OCI-LY7 (cell line): Measurements from ENCODE around the gene ZFR. TPM values are rescaled to one million over a fixed set of nuclear protein-coding genes. Genes with fewer than 3 reads are reported as not detected.

Experiments
- BruUV-seq: library from RNA; stranded (reverse); fragments of 400-500 nt; replicated peaks from 2 replicates; lab custom pipeline; 2021; lab: Mats Ljungman, UMichigan
- CTCF ChIA-PET: fragments of 300-600 bp; sonication (Branson Sonifier 250); formaldehyde crosslinking; loops from one replicate; lab custom pipeline; 2022; ENCODE audit warnings: antibody characterized with exemption; ENCODE audit not compliant: unreplicated experiment; lab: Charles Lee
- POLR2A ChIA-PET: fragments of 300-600 bp; sonication (Branson Sonifier 250); formaldehyde crosslinking; loops from one replicate; lab custom pipeline; 2022; ENCODE audit warnings: antibody characterized with exemption; lab: Charles Lee
- DNase-seq: peaks from one replicate; pipeline ENCODE4 v3.0.0-alpha.2; 2015; ENCODE audit warnings: low spot score
- H2AFZ ChIP-seq: fragments of 200-600 bp; sonication (generic), shearing (Covaris generic); 2 replicates; pipeline ENCODE4 v1.6.1; 2014; ENCODE audit warnings: mild to moderate bottlenecking, antibody characterized with exemption, low read length, moderate library complexity
- H3K27ac ChIP-seq: fragments of 200-600 bp; sonication (generic); 2 replicates; pipeline ENCODE4 v1.5.1; 2014; ENCODE audit warnings: mixed run types, low read depth, mild to moderate bottlenecking, moderate library complexity, low read length, inconsistent platforms; ENCODE audit not compliant: poor library complexity, severe bottlenecking
- H3K36me3 ChIP-seq: fragments of 200-600 bp; sonication (generic); 2 replicates; pipeline ENCODE4 v1.6.1; 2014; ENCODE audit warnings: mild to moderate bottlenecking, antibody characterized with exemption, low read length, moderate library complexity, mixed read lengths; ENCODE audit not compliant: insufficient read depth
- H3K4me1 ChIP-seq: fragments of 200-600 bp; sonication (generic); 2 replicates; pipeline ENCODE4 v1.5.1; 2014; ENCODE audit warnings: mild to moderate bottlenecking, low read length; ENCODE audit not compliant: insufficient read depth, poor library complexity, severe bottlenecking
- H3K4me2 ChIP-seq: fragments of 200-600 bp; sonication (generic); 2 replicates; pipeline ENCODE4 v1.6.1; 2014; ENCODE audit warnings: mild to moderate bottlenecking, low read length
- H3K4me3 ChIP-seq: fragments of 200-600 bp; sonication (generic); 2 replicates; pipeline ENCODE4 v1.5.1; 2014; ENCODE audit warnings: mild to moderate bottlenecking, low read depth, low read length; ENCODE audit not compliant: poor library complexity, severe bottlenecking
- H3K79me2 ChIP-seq: fragments of 200-600 bp; sonication (generic); 2 replicates; pipeline ENCODE4 v1.6.1; 2016; ENCODE audit warnings: low read depth, mild to moderate bottlenecking, low read length, moderate library complexity, mixed read lengths; ENCODE audit not compliant: insufficient read depth
- H3K9me2 ChIP-seq: fragments of 200-600 bp; sonication (generic); 2 replicates; pipeline ENCODE4 v1.6.1; 2016; ENCODE audit warnings: mild to moderate bottlenecking, low read length, mixed read lengths; ENCODE audit not compliant: insufficient read depth
- H3K9me3 ChIP-seq: fragments of 200-600 bp; sonication (generic); 2 replicates; pipeline ENCODE4 v1.6.1; 2014; ENCODE audit warnings: mild to moderate bottlenecking, mixed run types, low read length, mixed read lengths
- H4K20me1 ChIP-seq: fragments of 200-600 bp; sonication (generic); 2 replicates; pipeline ENCODE4 v1.6.1; 2014; ENCODE audit warnings: mild to moderate bottlenecking, antibody characterized with exemption, low read length, moderate library complexity, mixed read lengths; ENCODE audit not compliant: insufficient read depth
- CTCF ChIP-seq: fragments of 200-600 bp; sonication (generic); conservative IDR thresholded peaks from 2 replicates; pipeline ENCODE4 v1.5.1; 2014; ENCODE audit warnings: mild to moderate bottlenecking, antibody characterized with exemption, low read length, moderate library complexity, mixed read lengths
- EZH2phosphoT487 ChIP-seq: fragments of 200-600 bp; sonication (generic); IDR thresholded peaks from 2 replicates; pipeline ENCODE4 v1.6.1; 2018; ENCODE audit warnings: low read depth, borderline replicate concordance, mild to moderate bottlenecking, mixed run types, antibody characterized with exemption, low read length, moderate library complexity, mixed read lengths
- intact Hi-C: fragments of 100-400 bp; cut with micrococcal nuclease; formaldehyde crosslinking; loops from one replicate; pipeline ENCODE4 v1.10.0; 2022; ENCODE audit not compliant: unreplicated experiment
- total RNA-seq, 2 experiments: library from RNA; depleted of rRNA in 1 of 2; stranded (reverse); fragments of >200 nt in 1 of 2; shearing (Covaris generic) in 1 of 2; gene quantifications; 2 replicates each; pipeline ENCODE4 v1.2.3, GENCODE V29; 2014 to 2022

Gene ZFR
- total RNA-seq, 2 experiments from 2014 or later, result 54.8 to 63.4 TPM

- Histone ChIP-seq H3K4me1 (no peaks in the 10 kb centered on the region), H3K79me2 (no peaks in the 10 kb centered on the region), H3K4me3 (no peak overlapping the region), H3K27ac (no peak overlapping the region), H3K9me2 (no peaks in the 10 kb centered on the region), H3K9me3 (no peaks in the 10 kb centered on the region), H3K4me2 (no peak overlapping the region), H3K36me3 (no peaks in the 10 kb centered on the region), H2AFZ (no peak overlapping the region), H4K20me1 (no peaks in the 10 kb centered on the region)
- CTCF ChIA-PET, result interaction anchor here (0.5 to 2.3 kb wide), 6 partner anchors 9 to 161 kb away, joined by 3 to 24 read pairs (median 3); no protein-coding TSS in a partner anchor
- POLR2A ChIA-PET, result interaction anchor here (0.6 to 1.7 kb wide), 9 partner anchors 41 to 695 kb away, joined by 3 to 8 read pairs (median 4); partner anchors contain the start of gene SUB1
- BruUV-seq, result no TSS peak
- intact Hi-C loops, result loop anchor here (1.0 kb wide), 2 partner anchors 100 to 123 kb away; no protein-coding TSS in a partner anchor
- DNase-seq, result peak; percentile 77
- TF ChIP-seq EZH2phosphoT487, result no peak
- peak; percentile 90 for TF ChIP-seq CTCF
Observed at GRCh38 chr5:32489791-32490562, 45.4 kb upstream of the ZFR start.

- Histone ChIP-seq H4K20me1 (no peaks in the 10 kb centered on the region), H2AFZ (no peak overlapping the region), H3K4me2 (no peak overlapping the region), H3K27ac (no peak overlapping the region), H3K4me1 (no peaks in the 10 kb centered on the region), H3K36me3 (no peaks in the 10 kb centered on the region), H3K9me2 (no peaks in the 10 kb centered on the region), H3K4me3 (no peak overlapping the region), H3K9me3 (no peaks in the 10 kb centered on the region), H3K79me2 (no peaks in the 10 kb centered on the region)
- ChIA-PET POLR2A (no interaction called here), CTCF (interaction anchor here (1.3 kb wide), 1 partner anchor 103 kb away, joined by 5 read pairs; no protein-coding TSS in a partner anchor)
- no peak for DNase-seq
- TF ChIP-seq EZH2phosphoT487 (no peak), CTCF (no peak)
- intact Hi-C loops, result no loop called here
- BruUV-seq, result no TSS peak
Observed at GRCh38 chr5:32487424-32487823, 42.9 kb upstream of the ZFR start.

GRCh38 chr5:32487008-32487407 lies 42.5 kb upstream of the ZFR start:
- intact Hi-C loops, result no loop called here
- BruUV-seq, result no TSS peak
- Histone ChIP-seq H3K36me3 (no peaks in the 10 kb centered on the region), H3K79me2 (no peaks in the 10 kb centered on the region), H3K4me2 (no peak overlapping the region), H4K20me1 (no peaks in the 10 kb centered on the region), H3K27ac (no peak overlapping the region), H3K4me3 (no peak overlapping the region), H3K9me3 (no peaks in the 10 kb centered on the region), H3K9me2 (no peaks in the 10 kb centered on the region), H2AFZ (no peak overlapping the region), H3K4me1 (no peaks in the 10 kb centered on the region)
- ChIA-PET POLR2A (interaction anchor here (0.7 kb wide), 1 partner anchor 956 kb away, joined by 3 read pairs; no protein-coding TSS in a partner anchor), CTCF (interaction anchor here (1.3 kb wide), 1 partner anchor 103 kb away, joined by 5 read pairs; no protein-coding TSS in a partner anchor)
- no peak for TF ChIP-seq EZH2phosphoT487
- TF ChIP-seq CTCF, result no peak
- no peak for DNase-seq
